DND-41 (cell line): Measurements from ENCODE around the gene RAB30.

ENCODE experiments used
- EZH2 ChIP-seq: IDR thresholded peaks from 3 replicates; pipeline ENCODE4 v1.6.1; 2012; ENCODE audit warnings: borderline replicate concordance, low read depth, mild to moderate bottlenecking, moderate library complexity, low read length, inconsistent platforms; ENCODE audit not compliant: severe bottlenecking
- TF ChIP-seq, protein P1 (sequence below): IDR thresholded peaks from 2 replicates; pipeline ENCODE4 v1.5.1; 2012; ENCODE audit warnings: borderline replicate concordance, low read length, moderate library complexity, mild to moderate bottlenecking; ENCODE audit not compliant: poor library complexity, severe bottlenecking; ENCODE audit errors: extremely low read depth

DNA sequence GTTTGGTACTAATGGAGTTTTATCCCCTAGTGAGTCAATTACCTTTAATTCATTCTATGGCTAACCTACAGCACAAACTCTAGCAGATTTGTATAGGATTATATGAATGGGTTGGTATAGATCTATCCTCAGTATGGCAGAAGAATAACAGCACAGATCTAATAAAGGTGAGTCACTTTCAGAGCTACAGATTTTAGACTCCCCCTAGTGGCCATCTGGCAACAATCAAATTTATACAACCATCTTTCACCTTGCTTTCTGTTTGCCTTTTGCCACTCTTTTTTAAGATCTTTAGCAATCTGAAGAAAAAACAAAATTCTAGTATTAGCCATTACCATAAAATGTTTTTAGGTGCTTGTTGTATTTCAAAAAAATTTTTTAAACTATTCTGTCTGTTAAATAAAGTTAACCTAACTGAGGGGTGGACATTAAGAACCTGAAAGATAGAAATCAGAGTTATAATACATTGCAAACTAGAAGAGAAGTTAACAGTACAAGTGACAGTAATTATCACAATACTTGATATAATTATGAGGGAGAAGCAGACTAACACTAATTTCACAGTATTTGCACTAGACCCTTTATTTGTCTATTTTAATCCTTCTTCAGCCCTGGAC lies 144.3 kb downstream of the RAB30 start:
- TF ChIP-seq, protein P1, sequence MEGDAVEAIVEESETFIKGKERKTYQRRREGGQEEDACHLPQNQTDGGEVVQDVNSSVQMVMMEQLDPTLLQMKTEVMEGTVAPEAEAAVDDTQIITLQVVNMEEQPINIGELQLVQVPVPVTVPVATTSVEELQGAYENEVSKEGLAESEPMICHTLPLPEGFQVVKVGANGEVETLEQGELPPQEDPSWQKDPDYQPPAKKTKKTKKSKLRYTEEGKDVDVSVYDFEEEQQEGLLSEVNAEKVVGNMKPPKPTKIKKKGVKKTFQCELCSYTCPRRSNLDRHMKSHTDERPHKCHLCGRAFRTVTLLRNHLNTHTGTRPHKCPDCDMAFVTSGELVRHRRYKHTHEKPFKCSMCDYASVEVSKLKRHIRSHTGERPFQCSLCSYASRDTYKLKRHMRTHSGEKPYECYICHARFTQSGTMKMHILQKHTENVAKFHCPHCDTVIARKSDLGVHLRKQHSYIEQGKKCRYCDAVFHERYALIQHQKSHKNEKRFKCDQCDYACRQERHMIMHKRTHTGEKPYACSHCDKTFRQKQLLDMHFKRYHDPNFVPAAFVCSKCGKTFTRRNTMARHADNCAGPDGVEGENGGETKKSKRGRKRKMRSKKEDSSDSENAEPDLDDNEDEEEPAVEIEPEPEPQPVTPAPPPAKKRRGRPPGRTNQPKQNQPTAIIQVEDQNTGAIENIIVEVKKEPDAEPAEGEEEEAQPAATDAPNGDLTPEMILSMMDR: peak; percentile 85
- no peak for TF ChIP-seq EZH2
